GM23248 (cell line): Measurements from ENCODE around the gene ERVH48-1.

Experiments used
- EZH2 ChIP-seq: fragments of 200-600 bp; sonication (generic); IDR thresholded peaks from 2 replicates; pipeline ENCODE4 v1.6.1; 2018; ENCODE audit warnings: antibody characterized with exemption, mild to moderate bottlenecking; ENCODE audit not compliant: insufficient read depth, poor library complexity, severe bottlenecking
- EZH2phosphoT487 ChIP-seq: fragments of 200-600 bp; sonication (generic); IDR thresholded peaks from 2 replicates; pipeline ENCODE4 v1.6.1; 2018; ENCODE audit warnings: antibody characterized with exemption, moderate library complexity, mild to moderate bottlenecking, low read depth; ENCODE audit not compliant: insufficient read depth

- TF ChIP-seq EZH2phosphoT487 (no peak), EZH2 (no peak)
Observed at GRCh38 chr21:42892582-42892930, 32.9 kb downstream of the ERVH48-1 start.
